ENCODE measurements around the gene CAMK2A.
A peak's percentile ranks its signal among the peaks of the same experiment; 100 is the strongest.

The CAMK2A gene

GRCh38 chr5:150278046-150278730 is 11.4 kb downstream of the CAMK2A start:
- peak; percentile 38 for DNase-seq (ENCODE audit: low read depth)

- no peak for DNase-seq (ENCODE audit: low read depth)
These were observed 12.5 kb downstream of the CAMK2A start for GRCh38 chr5:150277043-150277442.

- no peak for DNase-seq (ENCODE audit: low read depth)
These were observed 14.8 kb downstream of the CAMK2A start for GRCh38 chr5:150274811-150275210.

GRCh38 chr5:150272531-150272930 is 17.0 kb downstream of the CAMK2A start:
- DNase-seq (ENCODE audit: low read depth) = peak; percentile 27

GRCh38 chr5:150271923-150272322 is 17.6 kb downstream of the CAMK2A start:
- DNase-seq (ENCODE audit: low read depth) = no peak

- no peak for DNase-seq (ENCODE audit: low read depth)
These were observed 18.3 kb downstream of the CAMK2A start for GRCh38 chr5:150271296-150271692.

- DNase-seq (ENCODE audit: low read depth) = no peak
These were observed 18.9 kb downstream of the CAMK2A start for GRCh38 chr5:150270541-150271295.

GRCh38 chr5:150266871-150267291 is 22.7 kb downstream of the CAMK2A start:
- no peak for DNase-seq (ENCODE audit: low read depth)

- DNase-seq (ENCODE audit: low read depth) = no peak
These were observed 23.6 kb downstream of the CAMK2A start for GRCh38 chr5:150265870-150266383.

- no peak for DNase-seq (ENCODE audit: low read depth)
These were observed 24.6 kb downstream of the CAMK2A start for GRCh38 chr5:150264667-150265603.

- DNase-seq (ENCODE audit: low read depth) = peak; percentile 87
These were observed 25.6 kb downstream of the CAMK2A start for GRCh38 chr5:150263801-150264621.

- DNase-seq (ENCODE audit: low read depth) = no peak
These were observed 26.2 kb downstream of the CAMK2A start for GRCh38 chr5:150263375-150263775.

- DNase-seq (ENCODE audit: low read depth) = no peak
These were observed 27.1 kb downstream of the CAMK2A start for GRCh38 chr5:150262502-150262901.

- DNase-seq (ENCODE audit: low read depth) = peak; percentile 7
These were observed 28.3 kb downstream of the CAMK2A start for GRCh38 chr5:150261231-150261630.

- DNase-seq (ENCODE audit: low read depth) = no peak
These were observed 31.4 kb downstream of the CAMK2A start for GRCh38 chr5:150258130-150258529.

GRCh38 chr5:150257424-150257823 is 32.1 kb downstream of the CAMK2A start:
- DNase-seq (ENCODE audit: low read depth) = no peak

GRCh38 chr5:150256410-150257064 is 33.0 kb downstream of the CAMK2A start:
- no peak for DNase-seq (ENCODE audit: low read depth)

GRCh38 chr5:150255659-150256409 is 33.7 kb downstream of the CAMK2A start:
- DNase-seq (ENCODE audit: low read depth) = peak; percentile 27

- DNase-seq (ENCODE audit: low read depth) = no peak
These were observed 34.8 kb downstream of the CAMK2A start for GRCh38 chr5:150254774-150255173.

GRCh38 chr5:150254363-150254762 is 35.2 kb downstream of the CAMK2A start:
- no peak for DNase-seq (ENCODE audit: low read depth)
